ENCODE results near the gene GTPBP6. TPM values are rescaled to one million over a fixed set of nuclear protein-coding genes. Genes with fewer than 3 reads are reported as not detected.

The GTPBP6 gene
- total and polyA plus RNA-seq, 8 donors = 20.3 to 57.8 (median 32.1) TPM

- H3K9me3 ChIP-seq = no peaks in the 10 kb centered on the region
- 85 to 93% methylated on average over 8 of the region's 8 CpGs for WGBS, 2 donors
- intact Hi-C loops (cut with DNase I) = no loop called here
- DNase-seq = peak in 2 of 6 donors; percentile 25 to 41
- H3K4me3 ChIP-seq = no peak overlapping the region
- H3K27ac ChIP-seq = no peak overlapping the region
- H3K36me3 ChIP-seq = peaks cover 0 to 41% (median 18%) of the 10 kb centered on the region in 3 donors
- no peak for ATAC-seq
- FAIRE-seq = no peak
- no peaks in the 10 kb centered on the region for H3K27me3 ChIP-seq
- no peak for TF ChIP-seq CTCF (IDR thresholded peaks at IDR 0.05)
- H3K4me1 ChIP-seq = no peaks in the 10 kb centered on the region
Measured at GRCh38 chrX:313546-313945, 5.0 kb downstream of the GTPBP6 start.

DNA sequence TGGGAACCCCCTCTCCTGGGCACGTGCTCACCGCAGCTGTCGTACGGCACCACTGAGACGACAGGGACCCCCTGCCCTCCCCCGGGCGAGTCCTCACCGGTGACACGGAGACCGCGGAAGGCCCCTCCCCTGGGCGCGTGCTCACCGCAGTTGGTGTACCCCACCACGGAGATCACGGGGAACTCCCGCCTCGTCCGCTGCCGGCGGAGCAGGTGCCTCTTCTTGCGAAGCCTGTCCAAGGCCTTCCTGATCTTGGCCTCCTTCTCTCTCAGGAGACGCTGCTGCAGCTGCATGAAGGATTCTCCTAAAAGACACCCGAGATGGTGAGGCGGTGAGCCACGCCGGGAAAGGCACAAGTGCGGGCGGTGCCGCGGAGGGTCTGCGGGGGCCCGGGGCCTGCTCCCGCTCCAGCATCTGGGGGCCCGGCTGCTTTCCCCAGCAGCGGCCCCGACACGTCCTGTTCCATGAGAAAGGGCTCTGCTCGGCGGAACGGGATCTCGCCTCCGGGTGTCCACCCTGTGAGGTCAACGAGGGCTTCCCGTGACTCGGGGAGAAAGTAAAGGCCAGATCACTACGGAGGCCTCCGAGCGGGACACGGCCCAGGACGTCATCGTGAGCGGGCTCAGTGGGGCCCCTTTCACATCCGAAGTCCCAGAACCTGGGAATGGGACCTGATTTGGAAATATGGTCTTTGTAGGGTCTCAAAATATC is 5.8 kb downstream of the GTPBP6 start:
- intact Hi-C loops (cut with DNase I) = no loop called here

GRCh38 chrX:311156-312129 is 7.2 kb downstream of the GTPBP6 start:
- Histone ChIP-seq H3K9me3 (no peaks in the 10 kb centered on the region), H3K27ac (no peak overlapping the region), H3K4me3 (no peak overlapping the region), H3K36me3 (peaks cover 0 to 53% (median 21%) of the 10 kb centered on the region in 3 donors), H3K4me1 (no peaks in the 10 kb centered on the region), H3K27me3 (no peaks in the 10 kb centered on the region)
- intact Hi-C loops (cut with DNase I) = no loop called here
- DNase-seq = peak in 3 of 6 donors; percentile 10 to 71 (median 45)
- ATAC-seq = no peak
- no peak for FAIRE-seq
- no peak for TF ChIP-seq CTCF (IDR thresholded peaks at IDR 0.05)
- 93 to 95% methylated on average over 69 of the region's 69 CpGs for WGBS, 2 donors

More for the DNA sequence above, 5.8 kb downstream of the GTPBP6 start:
- Histone ChIP-seq H3K27ac (no peak overlapping the region), H3K4me3 (no peak overlapping the region), H3K27me3 (no peaks in the 10 kb centered on the region), H3K9me3 (no peaks in the 10 kb centered on the region), H3K4me1 (no peaks in the 10 kb centered on the region), H3K36me3 (peaks cover 0 to 42% (median 18%) of the 10 kb centered on the region in 3 donors)
- WGBS, 2 donors = 95% methylated on average over 51 to 54 of the region's 54 CpGs
- TF ChIP-seq CTCF (IDR thresholded peaks at IDR 0.05) = no peak
- no peak for FAIRE-seq
- no peak for ATAC-seq
- DNase-seq = peak in 2 of 6 donors; percentile 53 to 79

DNA sequence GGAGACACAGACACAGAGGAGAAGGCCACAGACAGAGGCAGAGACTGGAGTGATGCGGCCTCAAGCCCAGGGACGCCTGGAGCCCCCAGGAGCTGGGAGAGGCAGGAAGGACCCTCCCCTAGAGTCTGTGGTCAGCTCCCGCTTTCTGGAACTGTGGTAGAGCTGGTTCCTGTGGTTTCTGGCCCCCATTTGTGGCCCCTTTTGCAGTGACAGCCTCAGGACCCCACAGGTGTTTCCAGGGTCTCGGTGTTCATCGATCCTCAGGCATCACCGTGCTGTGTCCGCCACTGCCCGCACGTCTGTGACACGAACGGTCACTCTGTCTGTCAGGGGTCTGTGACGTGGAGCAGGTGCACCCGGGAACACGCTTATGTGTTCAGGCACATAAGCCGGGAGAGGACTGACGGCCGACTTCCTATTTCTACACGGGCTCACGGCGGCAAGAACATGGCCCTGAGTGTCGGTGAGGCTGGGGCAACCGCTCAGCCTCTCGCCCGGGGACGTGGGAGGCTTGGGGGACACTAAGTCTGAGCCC is 7.9 kb downstream of the GTPBP6 start:
- no peak for FAIRE-seq
- no peaks in the 10 kb centered on the region for H3K4me1 ChIP-seq
- TF ChIP-seq CTCF (IDR thresholded peaks at IDR 0.05) = no peak
- intact Hi-C loops (cut with DNase I) = no loop called here
- DNase-seq = peak in 3 of 6 donors; percentile 10 to 45 (median 43)
- H3K9me3 ChIP-seq = no peaks in the 10 kb centered on the region
- ATAC-seq = no peak
- no peaks in the 10 kb centered on the region for H3K27me3 ChIP-seq
- H3K27ac ChIP-seq = no peak overlapping the region
- H3K36me3 ChIP-seq = peaks cover 0 to 57% (median 24%) of the 10 kb centered on the region in 3 donors
- 95 to 96% methylated on average over 25 of the region's 25 CpGs for WGBS, 2 donors
- H3K4me3 ChIP-seq = no peak overlapping the region

Data from pancreas (tissue), 10 donors.